Retinal pigment epithelial cell (primary cell): ENCODE data around the gene CCT8.

Experiments
- DNase-seq: peaks from one replicate; pipeline ENCODE4 v3.0.0-alpha.2; 2010; ENCODE audit warnings: low read depth
- H3K4me3 ChIP-seq: 2 replicates; pipeline ENCODE4 v1.5.1; 2011; ENCODE audit warnings: mild to moderate bottlenecking, low read length, control low read depth, moderate library complexity
- CTCF ChIP-seq: conservative IDR thresholded peaks from 2 replicates; pipeline ENCODE4 v1.5.1; 2011; ENCODE audit warnings: low read depth, low read length, control low read depth, inconsistent platforms

CCT8 gene

GRCh38 chr21:29073222-29074006, at the start of gene CCT8:
Gene CCT8, minus strand, starts transcription at chr21:29073648. Its CDS starts 58 bp downstream, at chr21:29073590.
- no peak for TF ChIP-seq CTCF
- peak within 1 kb of the TSS; percentile 93 for H3K4me3 ChIP-seq
- peak; percentile 99 for DNase-seq

GRCh38 chr21:29121759-29122158, 48.3 kb upstream of the CCT8 start:
- no peak for TF ChIP-seq CTCF

GRCh38 chr21:29117372-29117955, 44.0 kb upstream of the CCT8 start:
- DNase-seq: no peak
- no peak for TF ChIP-seq CTCF
- no peak overlapping the region for H3K4me3 ChIP-seq

More at GRCh38 chr21:29121759-29122158, 48.3 kb upstream of the CCT8 start:
- DNase-seq: no peak
- H3K4me3 ChIP-seq: no peak overlapping the region

GRCh38 chr21:29115899-29116298, 42.5 kb upstream of the CCT8 start:
- no peak for DNase-seq
- TF ChIP-seq CTCF: no peak
- H3K4me3 ChIP-seq: no peak overlapping the region

- TF ChIP-seq CTCF: no peak
- H3K4me3 ChIP-seq: no peak overlapping the region
- no peak for DNase-seq
Observed at GRCh38 chr21:29114765-29115500, 41.5 kb upstream of the CCT8 start.

- H3K4me3 ChIP-seq: no peak overlapping the region
- no peak for TF ChIP-seq CTCF
- DNase-seq: no peak
Observed at GRCh38 chr21:29105218-29105617, 31.8 kb upstream of the CCT8 start.
